ENCODE data around the gene AK1.

DNA sequence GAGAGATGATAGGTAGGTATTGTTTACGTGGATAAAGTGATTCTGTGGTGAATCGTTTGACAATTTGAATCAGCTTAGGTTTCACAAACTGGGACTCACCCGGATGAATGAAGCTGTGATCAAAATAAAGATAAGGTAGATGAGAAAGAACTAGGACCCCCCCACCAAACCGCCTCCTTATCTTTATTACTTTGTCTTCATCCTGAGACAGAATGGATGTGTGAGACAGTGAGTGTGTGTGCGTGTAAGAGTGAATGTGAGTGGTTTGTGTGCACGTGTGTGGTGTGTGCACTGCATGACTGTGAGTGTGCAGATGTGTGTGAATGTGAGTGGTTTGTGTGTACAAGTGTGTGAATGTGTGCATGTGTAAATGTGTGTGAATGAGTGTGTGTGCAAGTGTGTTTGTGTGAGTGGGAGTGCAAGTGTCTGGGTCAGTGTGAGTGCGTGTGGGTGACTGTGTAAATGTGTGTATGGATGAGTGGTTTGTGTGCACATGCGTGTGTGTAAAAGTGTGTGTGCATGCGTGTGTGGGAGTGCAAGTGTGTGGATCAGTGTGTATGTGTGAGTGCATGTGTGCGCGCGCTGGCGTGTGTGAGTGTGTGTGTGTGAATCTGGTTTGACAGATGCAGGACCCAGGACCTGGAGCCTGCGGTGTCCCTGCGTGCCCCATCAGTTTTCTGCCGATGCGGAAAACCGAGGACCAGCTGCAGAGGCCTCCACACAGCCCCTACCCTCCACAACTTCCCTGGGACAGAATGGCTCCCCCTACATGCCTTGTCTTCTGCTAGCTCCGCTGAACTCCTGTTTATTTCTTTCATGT, 11.6 kb downstream of the AK1 start:
- TF ChIP-seq, protein P1, sequence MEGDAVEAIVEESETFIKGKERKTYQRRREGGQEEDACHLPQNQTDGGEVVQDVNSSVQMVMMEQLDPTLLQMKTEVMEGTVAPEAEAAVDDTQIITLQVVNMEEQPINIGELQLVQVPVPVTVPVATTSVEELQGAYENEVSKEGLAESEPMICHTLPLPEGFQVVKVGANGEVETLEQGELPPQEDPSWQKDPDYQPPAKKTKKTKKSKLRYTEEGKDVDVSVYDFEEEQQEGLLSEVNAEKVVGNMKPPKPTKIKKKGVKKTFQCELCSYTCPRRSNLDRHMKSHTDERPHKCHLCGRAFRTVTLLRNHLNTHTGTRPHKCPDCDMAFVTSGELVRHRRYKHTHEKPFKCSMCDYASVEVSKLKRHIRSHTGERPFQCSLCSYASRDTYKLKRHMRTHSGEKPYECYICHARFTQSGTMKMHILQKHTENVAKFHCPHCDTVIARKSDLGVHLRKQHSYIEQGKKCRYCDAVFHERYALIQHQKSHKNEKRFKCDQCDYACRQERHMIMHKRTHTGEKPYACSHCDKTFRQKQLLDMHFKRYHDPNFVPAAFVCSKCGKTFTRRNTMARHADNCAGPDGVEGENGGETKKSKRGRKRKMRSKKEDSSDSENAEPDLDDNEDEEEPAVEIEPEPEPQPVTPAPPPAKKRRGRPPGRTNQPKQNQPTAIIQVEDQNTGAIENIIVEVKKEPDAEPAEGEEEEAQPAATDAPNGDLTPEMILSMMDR (IDR thresholded peaks at IDR 0.05; ENCODE audit: low read length): no peak
- no peak for TF ChIP-seq EZH2 (IDR thresholded peaks at IDR 0.05; ENCODE audit: borderline replicate concordance, low read length)

Data from OCI-LY1 (cell line).